Neural progenitor cell (in vitro differentiated cells): Measurements from ENCODE around the gene FTSJ3.
"Not testable (repeated sequence)": the region's sequence is repeated elsewhere in the genome, so short reads cannot be mapped to it uniquely, and the experiment has no call there.

Experiments used
- EZH2phosphoT487 ChIP-seq: fragments of 200-600 bp; sonication (generic); IDR thresholded peaks from 2 replicates; pipeline ENCODE4 v1.6.1; 2017; ENCODE audit warnings: antibody characterized with exemption
- TF ChIP-seq, protein P1 (sequence below): fragments of 200-600 bp; sonication (generic); IDR thresholded peaks from 2 replicates; pipeline ENCODE4 v1.5.1; 2017; ENCODE audit warnings: antibody characterized with exemption, mild to moderate bottlenecking

DNA sequence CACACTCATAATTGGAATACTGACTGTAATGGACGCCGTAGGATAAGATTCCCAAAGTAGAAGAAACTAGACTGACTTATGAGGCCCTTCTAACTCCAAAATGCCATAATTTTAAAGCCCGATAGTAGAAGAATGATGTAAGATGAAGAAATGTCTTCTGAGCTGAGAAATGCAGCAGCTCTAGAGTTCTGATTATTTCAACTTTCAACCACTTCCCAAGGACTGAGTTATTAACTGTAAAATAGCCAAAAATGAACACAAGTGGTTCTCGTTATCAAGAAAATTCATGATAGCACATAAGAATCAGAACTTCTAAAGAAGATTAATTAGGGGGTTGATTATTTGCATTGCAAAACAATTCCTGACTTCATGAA, 42.8 kb upstream of the FTSJ3 start:
- TF ChIP-seq, protein P1, sequence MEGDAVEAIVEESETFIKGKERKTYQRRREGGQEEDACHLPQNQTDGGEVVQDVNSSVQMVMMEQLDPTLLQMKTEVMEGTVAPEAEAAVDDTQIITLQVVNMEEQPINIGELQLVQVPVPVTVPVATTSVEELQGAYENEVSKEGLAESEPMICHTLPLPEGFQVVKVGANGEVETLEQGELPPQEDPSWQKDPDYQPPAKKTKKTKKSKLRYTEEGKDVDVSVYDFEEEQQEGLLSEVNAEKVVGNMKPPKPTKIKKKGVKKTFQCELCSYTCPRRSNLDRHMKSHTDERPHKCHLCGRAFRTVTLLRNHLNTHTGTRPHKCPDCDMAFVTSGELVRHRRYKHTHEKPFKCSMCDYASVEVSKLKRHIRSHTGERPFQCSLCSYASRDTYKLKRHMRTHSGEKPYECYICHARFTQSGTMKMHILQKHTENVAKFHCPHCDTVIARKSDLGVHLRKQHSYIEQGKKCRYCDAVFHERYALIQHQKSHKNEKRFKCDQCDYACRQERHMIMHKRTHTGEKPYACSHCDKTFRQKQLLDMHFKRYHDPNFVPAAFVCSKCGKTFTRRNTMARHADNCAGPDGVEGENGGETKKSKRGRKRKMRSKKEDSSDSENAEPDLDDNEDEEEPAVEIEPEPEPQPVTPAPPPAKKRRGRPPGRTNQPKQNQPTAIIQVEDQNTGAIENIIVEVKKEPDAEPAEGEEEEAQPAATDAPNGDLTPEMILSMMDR = not testable (repeated sequence)
- not testable (repeated sequence) for TF ChIP-seq EZH2phosphoT487
